KMS-11 (cell line): ENCODE measurements around the gene ELOA.
"Not testable (repeated sequence)": the region's sequence is repeated elsewhere in the genome, so short reads cannot be mapped to it uniquely, and the experiment has no call there.

Experiments used
- H2AFZ ChIP-seq: fragments of 200-600 bp; sonication (generic); 2 replicates; pipeline ENCODE4 v1.6.1; 2016; ENCODE audit warnings: antibody characterized with exemption, mixed run types, low read depth
- H3K27ac ChIP-seq: fragments of 200-600 bp; sonication (generic); 2 replicates; pipeline ENCODE4 v1.6.1; 2016; ENCODE audit warnings: mild to moderate bottlenecking, mixed run types
- H3K27me3 ChIP-seq: fragments of 200-600 bp; sonication (generic); 2 replicates; pipeline ENCODE4 v1.6.1; 2017; ENCODE audit warnings: mild to moderate bottlenecking, low read depth, mixed run types, moderate library complexity; ENCODE audit not compliant: insufficient read depth
- H3K36me3 ChIP-seq: fragments of 200-600 bp; sonication (generic); 2 replicates; pipeline ENCODE4 v1.6.1; 2017; ENCODE audit warnings: mild to moderate bottlenecking, mixed run types; ENCODE audit not compliant: insufficient read depth
- H3K4me1 ChIP-seq: fragments of 200-600 bp; sonication (generic); 2 replicates; pipeline ENCODE4 v1.6.1; 2016; ENCODE audit warnings: mild to moderate bottlenecking, low read depth, mixed run types; ENCODE audit not compliant: poor library complexity, severe bottlenecking
- H3K4me2 ChIP-seq: fragments of 200-600 bp; sonication (generic); 2 replicates; pipeline ENCODE4 v1.7.0; 2016; ENCODE audit warnings: mild to moderate bottlenecking, mixed run types
- H3K4me3 ChIP-seq: fragments of 200-600 bp; sonication (generic); IDR thresholded peaks from 2 replicates; pipeline ENCODE4 v1.6.1; 2017; ENCODE audit warnings: low read depth, low read length, mixed read lengths; ENCODE audit not compliant: insufficient read depth
- H3K79me2 ChIP-seq: fragments of 200-600 bp; sonication (generic); 2 replicates; pipeline ENCODE4 v1.6.1; 2016; ENCODE audit warnings: low read depth, mixed run types; ENCODE audit not compliant: insufficient read depth
- H3K9ac ChIP-seq: fragments of 200-600 bp; sonication (generic); 2 replicates; pipeline ENCODE4 v1.6.1; 2016; ENCODE audit warnings: mild to moderate bottlenecking, mixed run types
- H4K20me1 ChIP-seq: fragments of 200-600 bp; sonication (generic); 2 replicates; pipeline ENCODE4 v1.6.1; 2016; ENCODE audit warnings: mild to moderate bottlenecking, mixed run types; ENCODE audit not compliant: insufficient read depth
- TF ChIP-seq, protein P1 (sequence below): fragments of 200-600 bp; sonication (generic); conservative IDR thresholded peaks from 2 replicates; pipeline ENCODE4 v1.6.1; 2017; ENCODE audit warnings: low read depth, mild to moderate bottlenecking, antibody characterized with exemption, low read length, moderate library complexity, mixed read lengths

ELOA gene

DNA sequence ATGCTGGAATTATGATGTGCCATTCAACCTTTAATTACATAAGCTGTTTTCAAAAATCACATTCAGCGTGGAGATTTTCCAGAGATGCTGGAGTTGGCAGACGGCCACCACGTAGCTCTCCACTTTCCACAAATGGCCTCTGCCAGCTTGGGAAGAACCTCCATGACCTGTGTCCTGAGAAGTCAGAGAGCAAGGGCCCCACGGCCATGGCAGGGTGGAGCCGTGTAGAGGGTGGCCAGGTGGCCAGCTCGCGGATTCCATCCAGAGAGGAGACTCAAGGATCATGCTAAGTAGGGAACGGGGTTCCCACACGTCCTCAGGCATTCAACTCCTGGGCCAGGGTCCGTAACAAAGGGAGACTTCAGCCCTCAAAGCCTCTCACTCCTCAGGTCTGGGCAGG lies 58.6 kb downstream of the ELOA start:
- no peaks in the 10 kb centered on the region for H3K79me2 ChIP-seq
- TF ChIP-seq, protein P1, sequence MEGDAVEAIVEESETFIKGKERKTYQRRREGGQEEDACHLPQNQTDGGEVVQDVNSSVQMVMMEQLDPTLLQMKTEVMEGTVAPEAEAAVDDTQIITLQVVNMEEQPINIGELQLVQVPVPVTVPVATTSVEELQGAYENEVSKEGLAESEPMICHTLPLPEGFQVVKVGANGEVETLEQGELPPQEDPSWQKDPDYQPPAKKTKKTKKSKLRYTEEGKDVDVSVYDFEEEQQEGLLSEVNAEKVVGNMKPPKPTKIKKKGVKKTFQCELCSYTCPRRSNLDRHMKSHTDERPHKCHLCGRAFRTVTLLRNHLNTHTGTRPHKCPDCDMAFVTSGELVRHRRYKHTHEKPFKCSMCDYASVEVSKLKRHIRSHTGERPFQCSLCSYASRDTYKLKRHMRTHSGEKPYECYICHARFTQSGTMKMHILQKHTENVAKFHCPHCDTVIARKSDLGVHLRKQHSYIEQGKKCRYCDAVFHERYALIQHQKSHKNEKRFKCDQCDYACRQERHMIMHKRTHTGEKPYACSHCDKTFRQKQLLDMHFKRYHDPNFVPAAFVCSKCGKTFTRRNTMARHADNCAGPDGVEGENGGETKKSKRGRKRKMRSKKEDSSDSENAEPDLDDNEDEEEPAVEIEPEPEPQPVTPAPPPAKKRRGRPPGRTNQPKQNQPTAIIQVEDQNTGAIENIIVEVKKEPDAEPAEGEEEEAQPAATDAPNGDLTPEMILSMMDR: no peak
- H3K27ac ChIP-seq: no peak overlapping the region
- no peak overlapping the region for H2AFZ ChIP-seq
- H3K9ac ChIP-seq: no peak overlapping the region
- no peaks in the 10 kb centered on the region for H4K20me1 ChIP-seq
- H3K27me3 ChIP-seq: no peaks in the 10 kb centered on the region
- H3K4me3 ChIP-seq: no peak overlapping the region
- H3K36me3 ChIP-seq: no peaks in the 10 kb centered on the region
- H3K4me1 ChIP-seq: peaks cover 21% of the 10 kb centered on the region
- no peak overlapping the region for H3K4me2 ChIP-seq

DNA sequence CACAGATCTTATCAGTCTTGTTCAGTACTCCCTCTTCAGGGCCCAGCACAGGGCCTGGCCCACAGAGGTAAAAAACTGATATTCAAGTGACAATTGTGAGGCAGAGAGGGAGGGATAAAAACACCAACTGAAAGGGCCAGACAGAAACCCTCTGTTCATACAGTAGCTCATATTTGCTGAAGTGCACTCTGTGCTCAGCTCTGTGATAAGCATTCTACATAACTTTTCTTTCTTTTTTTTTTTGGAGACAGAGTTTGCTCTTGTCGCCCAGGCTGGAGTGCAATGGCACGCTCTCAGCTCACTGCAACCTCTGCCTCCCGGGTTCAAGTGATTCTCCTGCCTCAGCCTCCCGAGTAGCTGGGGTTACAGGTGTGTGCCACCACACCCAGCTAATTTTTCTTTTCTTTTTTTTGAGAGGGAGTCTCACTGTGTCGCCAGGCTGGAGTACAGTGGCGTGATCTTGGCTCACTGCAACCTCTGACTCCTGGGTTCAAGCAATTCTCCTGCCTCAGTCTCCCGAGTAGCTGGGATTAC lies 59.6 kb downstream of the ELOA start:
- not testable (repeated sequence) for H3K4me3 ChIP-seq, H3K4me2 ChIP-seq, H3K36me3 ChIP-seq, H4K20me1 ChIP-seq, H3K27me3 ChIP-seq, H3K79me2 ChIP-seq, H2AFZ ChIP-seq, H3K27ac ChIP-seq, H3K9ac ChIP-seq
- H3K4me1 ChIP-seq: peaks cover 29% of the 10 kb centered on the region

DNA sequence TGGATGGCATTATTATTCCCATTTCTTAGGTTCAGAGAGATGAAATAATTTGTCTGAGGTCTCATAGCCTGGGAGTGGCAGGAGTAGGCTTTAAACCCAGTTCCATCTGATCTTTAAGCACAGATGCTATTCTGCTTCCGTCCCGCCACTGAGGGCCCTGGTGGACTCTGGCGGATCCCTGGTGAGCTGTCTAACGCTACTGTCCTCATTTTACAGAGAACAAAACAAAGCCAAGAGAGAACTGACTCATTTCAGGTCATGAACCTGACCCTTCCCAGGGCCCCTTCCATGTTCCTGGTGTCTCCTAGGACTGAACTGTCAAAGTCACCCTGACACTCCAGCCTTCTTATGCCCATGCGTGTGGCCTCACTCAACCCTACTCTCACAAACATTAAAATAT lies 60.4 kb downstream of the ELOA start:
- Histone ChIP-seq H3K4me3 (no peak overlapping the region), H3K27ac (no peak overlapping the region), H3K79me2 (no peaks in the 10 kb centered on the region), H3K4me2 (no peak overlapping the region), H4K20me1 (no peaks in the 10 kb centered on the region), H3K36me3 (no peaks in the 10 kb centered on the region), H3K4me1 (peaks cover 31% of the 10 kb centered on the region), H3K9ac (no peak overlapping the region), H2AFZ (no peak overlapping the region), H3K27me3 (no peaks in the 10 kb centered on the region)
- TF ChIP-seq, protein P1: no peak

DNA sequence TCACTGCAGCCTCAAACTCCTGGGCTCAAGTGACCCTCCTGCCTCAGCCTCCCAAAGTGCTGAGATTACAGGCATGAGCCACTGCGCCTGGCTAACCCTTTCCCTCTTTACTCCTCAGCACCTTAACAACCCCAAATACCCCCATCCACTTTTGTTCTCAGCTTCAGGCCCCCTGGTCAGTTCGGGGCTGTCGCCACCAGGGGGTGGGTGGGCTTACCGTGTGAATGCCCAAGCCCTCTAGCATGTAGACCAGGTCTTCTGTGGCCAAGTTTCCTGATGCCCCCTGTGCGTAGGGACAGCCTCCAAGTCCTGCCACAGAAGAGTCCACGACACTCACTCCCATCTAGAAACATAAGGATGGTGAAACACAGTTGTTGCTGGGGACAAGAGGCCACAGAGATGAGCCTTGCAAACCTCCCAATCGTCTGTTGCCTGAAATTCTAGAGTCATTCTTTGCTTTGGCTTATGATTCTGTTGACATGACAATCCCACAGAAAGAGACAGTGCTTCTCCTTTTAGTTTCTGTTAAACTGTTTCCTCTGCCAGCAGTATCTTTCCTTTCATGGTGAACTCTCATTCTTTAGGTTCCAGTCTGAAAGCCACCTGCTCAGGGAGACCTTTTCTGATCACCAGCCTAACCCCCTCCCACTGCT lies 61.0 kb downstream of the ELOA start:
- H4K20me1 ChIP-seq: no peaks in the 10 kb centered on the region
- TF ChIP-seq, protein P1: no peak
- H3K4me2 ChIP-seq: no peak overlapping the region
- H3K79me2 ChIP-seq: no peaks in the 10 kb centered on the region
- peaks cover 29% of the 10 kb centered on the region for H3K4me1 ChIP-seq
- no peak overlapping the region for H2AFZ ChIP-seq
- H3K9ac ChIP-seq: no peak overlapping the region
- no peaks in the 10 kb centered on the region for H3K27me3 ChIP-seq
- no peak overlapping the region for H3K4me3 ChIP-seq
- no peak overlapping the region for H3K27ac ChIP-seq
- no peaks in the 10 kb centered on the region for H3K36me3 ChIP-seq

DNA sequence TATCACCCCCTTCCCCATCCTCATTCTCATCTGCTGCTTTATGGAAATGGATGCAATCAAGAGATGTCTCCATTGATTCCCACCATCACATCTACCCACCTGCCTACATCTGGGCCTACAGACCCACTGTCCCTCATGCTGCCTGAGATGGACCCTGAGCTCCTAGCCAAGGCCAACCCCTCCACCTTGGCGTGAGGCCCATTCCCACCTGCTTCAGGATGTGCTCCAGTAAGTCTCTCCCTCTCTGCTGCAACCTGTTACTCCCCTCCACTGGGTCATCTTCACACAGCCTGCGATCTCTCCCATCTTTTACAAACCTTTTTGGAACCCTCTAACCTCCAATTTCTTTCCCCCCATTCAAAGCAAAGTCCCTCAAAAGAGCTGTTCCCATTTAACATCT lies 61.8 kb downstream of the ELOA start:
- TF ChIP-seq, protein P1: no peak
- H4K20me1 ChIP-seq: no peaks in the 10 kb centered on the region
- H3K4me3 ChIP-seq: no peak overlapping the region
- no peak overlapping the region for H2AFZ ChIP-seq
- no peak overlapping the region for H3K9ac ChIP-seq
- H3K79me2 ChIP-seq: no peaks in the 10 kb centered on the region
- H3K27me3 ChIP-seq: no peaks in the 10 kb centered on the region
- H3K36me3 ChIP-seq: no peaks in the 10 kb centered on the region
- no peak overlapping the region for H3K4me2 ChIP-seq
- H3K4me1 ChIP-seq: peaks cover 27% of the 10 kb centered on the region
- no peak overlapping the region for H3K27ac ChIP-seq
